Colonic mucosa (tissue), 4 donors: ENCODE results near the gene ALKBH6. TPM values are rescaled to one million over a fixed set of nuclear protein-coding genes. Genes with fewer than 3 reads are reported as not detected.

Experiments used
- DNase-seq: peaks from one replicate; pipeline ENCODE4 v3.0.0-alpha.2; 2020
- H3K27ac ChIP-seq: fragments of 200-600 bp; one replicate; pipeline ENCODE4 v1.8.0; 2021
- H3K27me3 ChIP-seq: fragments of 200-600 bp; one replicate; pipeline ENCODE4 v1.8.0; 2021
- H3K36me3 ChIP-seq: fragments of 200-600 bp; one replicate; pipeline ENCODE4 v1.8.0; 2021
- H3K4me1 ChIP-seq: fragments of 200-600 bp; one replicate; pipeline ENCODE4 v1.8.0; 2021; ENCODE audit warnings: mild to moderate bottlenecking
- H3K4me3 ChIP-seq: fragments of 200-600 bp; one replicate; pipeline ENCODE4 v1.8.0; 2021
- H3K9ac ChIP-seq, 2 donors: one replicate each; pipeline ENCODE4 v1.7.0; 2013; ENCODE audit warnings: control low read depth in 2 of 2, low read depth in 2 of 2, low read length in 2 of 2
- H3K9me3 ChIP-seq: fragments of 200-600 bp; one replicate; pipeline ENCODE4 v1.8.0; 2021
- intact Hi-C: fragments of 100-400 bp; cut with DNase I; formaldehyde crosslinking; loops from one replicate; pipeline ENCODE4 v1.14.1; 2022
- total RNA-seq, 2 donors: library from RNA; stranded (reverse); fragmentation: NEBNext Ultra II Directional in 1 of 2; extraction: Animal tissue kit (Norgen Biotek cat#: 25700) in 1 of 2; gene quantifications; one replicate each; pipeline ENCODE4 v1.2.1, GENCODE V29; 2021
- TF ChIP-seq, protein P1 (sequence below): fragments of 200-600 bp; IDR thresholded peaks from one replicate; pipeline ENCODE4 v1.8.0; 2022; ENCODE audit warnings: antibody characterized with exemption, mild to moderate bottlenecking
- donor health status: healthy.
- donor health status: DM: no; HTN: no; CAD: no.
- donor health status: DM: no; HTN: no; CAD: no.

Gene ALKBH6
- total RNA-seq, 2 donors from 2014 or later, result 17.0 to 26.2 TPM

DNA sequence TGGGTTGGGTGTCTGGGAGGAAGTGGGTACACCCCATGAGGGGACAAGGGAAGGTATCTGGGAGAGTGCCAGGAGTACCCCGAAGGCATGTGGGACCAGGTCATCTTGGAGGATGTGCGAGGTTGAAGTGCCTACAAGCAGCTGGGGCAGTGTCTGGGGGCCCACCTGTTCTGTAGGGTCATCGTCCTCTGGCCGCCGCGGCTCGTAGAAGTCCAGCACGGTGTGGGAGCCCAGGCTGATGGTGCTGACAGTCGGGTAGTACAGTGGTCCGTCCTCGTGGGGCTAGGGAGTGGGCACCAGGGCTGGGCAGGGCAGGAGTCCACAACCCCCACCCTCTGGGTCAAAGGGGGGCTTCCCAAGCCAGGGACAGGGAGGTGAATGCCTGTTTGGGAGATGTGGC, 3.6 kb downstream of the ALKBH6 start:
- intact Hi-C loops, result loop anchor here (10.0 kb wide), 1 partner anchor 104 kb away; the partner anchor contains the start of genes OVOL3, POLR2I and TBCB
- Histone ChIP-seq H3K27me3 (no peaks in the 10 kb centered on the region), H3K27ac (no peak overlapping the region), H3K4me3 (no peak overlapping the region), H3K4me1 (peaks cover 4% of the 10 kb centered on the region), H3K9me3 (no peaks in the 10 kb centered on the region), H3K9ac (no peak overlapping the region), H3K36me3 (no peaks in the 10 kb centered on the region)
- DNase-seq, result no peak
- TF ChIP-seq, protein P1, sequence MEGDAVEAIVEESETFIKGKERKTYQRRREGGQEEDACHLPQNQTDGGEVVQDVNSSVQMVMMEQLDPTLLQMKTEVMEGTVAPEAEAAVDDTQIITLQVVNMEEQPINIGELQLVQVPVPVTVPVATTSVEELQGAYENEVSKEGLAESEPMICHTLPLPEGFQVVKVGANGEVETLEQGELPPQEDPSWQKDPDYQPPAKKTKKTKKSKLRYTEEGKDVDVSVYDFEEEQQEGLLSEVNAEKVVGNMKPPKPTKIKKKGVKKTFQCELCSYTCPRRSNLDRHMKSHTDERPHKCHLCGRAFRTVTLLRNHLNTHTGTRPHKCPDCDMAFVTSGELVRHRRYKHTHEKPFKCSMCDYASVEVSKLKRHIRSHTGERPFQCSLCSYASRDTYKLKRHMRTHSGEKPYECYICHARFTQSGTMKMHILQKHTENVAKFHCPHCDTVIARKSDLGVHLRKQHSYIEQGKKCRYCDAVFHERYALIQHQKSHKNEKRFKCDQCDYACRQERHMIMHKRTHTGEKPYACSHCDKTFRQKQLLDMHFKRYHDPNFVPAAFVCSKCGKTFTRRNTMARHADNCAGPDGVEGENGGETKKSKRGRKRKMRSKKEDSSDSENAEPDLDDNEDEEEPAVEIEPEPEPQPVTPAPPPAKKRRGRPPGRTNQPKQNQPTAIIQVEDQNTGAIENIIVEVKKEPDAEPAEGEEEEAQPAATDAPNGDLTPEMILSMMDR, result no peak

DNA sequence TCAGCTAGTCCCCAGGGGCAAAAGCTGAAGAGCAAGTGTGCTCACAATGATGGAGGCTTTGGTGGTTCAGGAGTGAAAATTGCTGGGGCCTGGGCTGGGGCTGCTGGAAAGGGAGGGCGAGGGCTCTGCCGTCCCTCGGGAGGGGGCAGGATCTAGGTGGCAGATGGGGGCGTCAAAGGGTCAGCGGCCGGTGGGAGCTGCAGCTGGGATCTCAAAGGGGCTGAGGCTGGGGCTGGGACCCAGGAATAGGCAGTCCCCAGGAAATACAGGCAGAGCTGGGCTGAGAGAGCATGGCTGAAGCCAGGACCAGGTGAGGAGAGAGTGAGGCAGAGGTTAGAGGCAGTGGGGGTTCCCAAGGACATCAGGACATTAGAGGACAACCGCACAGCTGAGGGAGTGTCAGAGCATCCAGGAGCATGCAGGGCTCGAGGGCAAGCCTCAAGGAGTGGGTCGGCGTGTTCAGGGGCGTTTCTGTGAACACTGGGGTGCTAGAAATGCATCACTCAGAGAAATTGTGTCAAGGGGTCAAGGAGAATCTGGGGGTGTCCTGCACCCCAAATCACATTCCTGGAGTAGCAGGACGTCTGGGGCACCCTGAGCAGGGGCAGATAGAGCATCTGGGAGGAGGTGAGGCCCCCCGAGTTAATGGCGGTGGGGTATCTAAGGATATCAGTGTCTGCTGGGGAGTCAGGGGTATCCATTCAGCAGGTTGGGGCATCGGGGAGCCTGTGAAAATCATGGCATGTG, 4.2 kb downstream of the ALKBH6 start:
- H3K4me3 ChIP-seq, result peak overlapping the region; percentile 51
- H3K27ac ChIP-seq, result peak overlapping the region; percentile 75
- H3K9ac ChIP-seq, result peak overlapping the region; percentile 54 to 68

DNA sequence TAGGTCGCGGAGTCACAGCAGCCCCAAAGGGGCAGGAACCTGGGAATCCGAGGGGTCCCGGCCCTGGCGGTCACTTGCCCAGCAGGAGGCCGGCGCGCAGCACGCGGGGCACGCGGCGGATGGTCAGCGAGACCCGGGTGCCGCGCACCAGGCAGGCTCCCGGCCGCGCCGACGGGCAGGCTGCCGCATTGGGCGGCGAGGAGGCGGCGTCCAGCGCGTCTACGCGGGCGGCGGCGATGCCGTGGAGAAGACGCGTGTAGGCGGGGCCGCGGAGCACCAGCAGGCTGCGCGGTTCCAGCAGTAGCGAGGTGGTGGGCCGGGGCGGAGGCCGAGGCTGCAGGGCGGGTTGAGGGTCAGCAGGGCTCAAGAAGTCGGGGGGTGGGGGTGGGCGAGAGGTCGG, 4.8 kb downstream of the ALKBH6 start:
- no peaks in the 10 kb centered on the region for H3K27me3 ChIP-seq
- no peaks in the 10 kb centered on the region for H3K4me1 ChIP-seq
- DNase-seq, result peak; percentile 72
- H3K4me3 ChIP-seq, result peak overlapping the region; percentile 51
- intact Hi-C loops, result no loop called here
- no peaks in the 10 kb centered on the region for H3K9me3 ChIP-seq
- peak overlapping the region; percentile 75 for H3K27ac ChIP-seq
- H3K9ac ChIP-seq, result peak overlapping the region; percentile 54 to 68
- H3K36me3 ChIP-seq, result no peaks in the 10 kb centered on the region
- TF ChIP-seq, protein P1, result no peak

More for the DNA sequence above, 4.2 kb downstream of the ALKBH6 start:
- H3K9me3 ChIP-seq, result no peaks in the 10 kb centered on the region
- TF ChIP-seq, protein P1, result no peak
- H3K4me1 ChIP-seq, result peaks cover 4% of the 10 kb centered on the region
- intact Hi-C loops, result loop anchor here (10.0 kb wide), 1 partner anchor 105 kb away; the partner anchor contains the start of genes OVOL3, POLR2I and TBCB
- no peaks in the 10 kb centered on the region for H3K36me3 ChIP-seq
- DNase-seq, result no peak
- no peaks in the 10 kb centered on the region for H3K27me3 ChIP-seq

DNA sequence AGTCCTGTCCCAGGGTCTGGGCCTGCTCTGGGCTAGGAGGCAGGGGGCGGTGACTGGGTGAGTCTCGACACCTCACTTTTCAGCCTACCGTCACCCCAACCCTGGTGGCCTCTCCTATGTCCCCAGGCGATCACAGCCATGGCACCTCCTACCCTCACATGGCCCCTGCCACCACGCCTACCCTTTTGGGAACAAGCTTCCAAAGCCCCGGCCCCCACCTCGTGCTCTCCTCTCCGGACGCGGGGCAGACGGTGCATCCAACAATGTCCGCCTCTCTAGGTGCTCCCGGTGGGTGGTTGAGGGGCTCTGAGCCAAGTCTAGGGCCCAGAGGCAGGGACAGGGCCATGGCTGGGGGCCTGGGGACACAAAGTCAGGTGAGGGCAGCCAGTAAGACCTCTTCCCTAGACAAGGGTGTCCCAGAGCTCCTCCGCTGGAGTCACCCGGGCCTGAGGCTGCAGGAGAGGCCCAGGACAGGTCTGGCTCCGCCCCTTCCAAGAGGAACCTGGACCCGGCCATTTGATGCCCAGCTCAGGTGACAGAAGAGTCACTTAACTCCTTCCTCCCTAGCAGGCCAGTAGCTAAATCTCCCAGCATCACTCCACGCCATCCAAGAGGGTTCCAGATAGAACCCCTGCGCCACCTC, 5.6 kb downstream of the ALKBH6 start, which contains the start of gene SYNE4:
TSS of gene SYNE4 (minus strand) at position 478 of the 643 bp plus-strand sequence. CDS start at position 346, 132 bp downstream.
- peak within 1 kb of the TSS; percentile 54 to 68 for H3K9ac ChIP-seq
- intact Hi-C loops, result no loop called here
- TF ChIP-seq, protein P1, result no peak

DNA sequence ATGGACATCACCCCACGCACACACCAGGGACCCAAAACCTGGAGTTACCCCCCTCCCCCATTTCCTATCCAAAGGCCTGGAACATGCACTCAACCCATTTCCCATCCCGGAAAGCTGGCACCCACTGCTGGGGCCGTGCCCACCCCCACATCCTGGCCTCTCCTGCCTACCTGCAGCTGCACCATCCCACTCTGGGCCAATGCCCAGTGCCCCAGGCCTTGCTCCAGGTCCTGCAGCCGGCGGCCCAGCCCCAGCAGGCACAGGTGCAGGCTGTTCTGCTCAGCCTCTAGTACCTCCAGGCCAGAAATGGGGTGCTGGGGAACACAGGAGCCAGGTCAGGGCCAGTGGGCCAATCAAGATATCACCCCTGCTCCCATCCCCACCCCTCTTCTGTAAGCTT, 7.1 kb downstream of the ALKBH6 start:
- DNase-seq, result no peak
- H3K27me3 ChIP-seq, result no peaks in the 10 kb centered on the region
- TF ChIP-seq, protein P1, result no peak
- no peaks in the 10 kb centered on the region for H3K36me3 ChIP-seq
- no peaks in the 10 kb centered on the region for H3K4me1 ChIP-seq
- intact Hi-C loops, result no loop called here
- no peaks in the 10 kb centered on the region for H3K9me3 ChIP-seq
- no peak overlapping the region for H3K9ac ChIP-seq
- H3K27ac ChIP-seq, result no peak overlapping the region
- H3K4me3 ChIP-seq, result no peak overlapping the region

More for the DNA sequence above, 5.6 kb downstream of the ALKBH6 start, which contains the start of gene SYNE4:
- Histone ChIP-seq H3K36me3 (no peaks in the 10 kb centered on the region), H3K4me3 (peak within 1 kb of the TSS; percentile 51), H3K4me1 (no peaks in the 10 kb centered on the region), H3K27ac (peak within 1 kb of the TSS; percentile 75), H3K27me3 (no peaks in the 10 kb centered on the region), H3K9me3 (no peaks in the 10 kb centered on the region)
- peak; percentile 81 for DNase-seq
